ENCODE measurements around the gene P4HB. TPM values are rescaled to one million over a fixed set of nuclear protein-coding genes. Genes with fewer than 3 reads are reported as not detected.

P4HB gene
- polyA plus RNA-seq, 1 of the 3 experiments (the other 2 are of a cell fraction) = 165 TPM

DNA sequence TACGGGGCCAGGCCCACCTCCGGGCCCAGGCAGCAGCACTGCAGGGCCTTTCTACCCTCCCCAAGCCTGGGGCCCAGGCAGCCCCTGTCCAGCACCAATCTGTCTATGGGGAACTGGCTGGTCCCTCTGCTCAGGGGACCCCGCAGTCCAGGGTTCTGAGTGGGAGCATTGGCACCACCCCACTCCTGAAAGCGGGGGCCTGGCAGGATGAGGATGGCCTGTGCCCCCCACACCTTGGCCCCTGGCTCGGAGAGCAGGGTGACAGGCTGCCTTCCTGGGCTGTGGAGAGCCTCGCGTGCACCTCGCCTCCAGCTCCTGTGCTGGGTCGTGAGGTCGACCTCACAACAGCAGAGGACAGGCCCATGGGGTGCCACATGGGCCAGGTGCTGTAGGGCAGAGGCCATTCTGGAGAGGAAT, 43.1 kb upstream of the P4HB start:
- no peak overlapping the region for H3K9ac ChIP-seq
- no peak overlapping the region for H3K4me3 ChIP-seq (ENCODE audit: low read depth in 2 of 2, low read length in 1 of 2)
- H3K79me2 ChIP-seq (ENCODE audit: insufficient read depth) = no peaks in the 10 kb centered on the region
- no peak overlapping the region for H2AFZ ChIP-seq (ENCODE audit: low read depth)
- peaks cover 5% of the 10 kb centered on the region; the same call in 1 of the 2 replicates for H4K20me1 ChIP-seq (ENCODE audit: insufficient read depth)
- peaks cover 10 to 62% of the 10 kb centered on the region in 2 experiments for H3K36me3 ChIP-seq (replicated peaks in 1 of 2; ENCODE audit: control insufficient read depth in 1 of 2, insufficient read depth in 2 of 2, low read length in 1 of 2)
- CTCF ChIA-PET = interaction anchor here (0.6 to 2.3 kb wide), 3 partner anchors 11 to 56 kb away, joined by 3 to 8 read pairs (median 3); partner anchors contain the start of gene SIRT7
- POLR2A ChIA-PET = no interaction called here
- H3K4me2 ChIP-seq = no peak overlapping the region
- peaks cover 0 to 10% of the 10 kb centered on the region in 2 experiments; a peak in 1 of 4 replicates for H3K4me1 ChIP-seq (ENCODE audit: control insufficient read depth in 1 of 2, insufficient read depth in 2 of 2, low read depth in 1 of 2, low read length in 1 of 2)
- H3K9me2 ChIP-seq = no peaks in the 10 kb centered on the region
- TF ChIP-seq GABPA (IDR thresholded peaks at IDR 0.05; ENCODE audit: low read depth) (no peak), RXRA (IDR thresholded peaks at IDR 0.05; ENCODE audit: borderline replicate concordance, low read depth) (no peak), JUND (IDR thresholded peaks at IDR 0.05) (no peak), FOXM1 (IDR thresholded peaks at IDR 0.05; ENCODE audit: low read depth) (no peak), POLR2AphosphoS5 (IDR thresholded peaks at IDR 0.05; ENCODE audit: low read depth, low read length) (no peak)
- TF ChIP-seq, protein P1, sequence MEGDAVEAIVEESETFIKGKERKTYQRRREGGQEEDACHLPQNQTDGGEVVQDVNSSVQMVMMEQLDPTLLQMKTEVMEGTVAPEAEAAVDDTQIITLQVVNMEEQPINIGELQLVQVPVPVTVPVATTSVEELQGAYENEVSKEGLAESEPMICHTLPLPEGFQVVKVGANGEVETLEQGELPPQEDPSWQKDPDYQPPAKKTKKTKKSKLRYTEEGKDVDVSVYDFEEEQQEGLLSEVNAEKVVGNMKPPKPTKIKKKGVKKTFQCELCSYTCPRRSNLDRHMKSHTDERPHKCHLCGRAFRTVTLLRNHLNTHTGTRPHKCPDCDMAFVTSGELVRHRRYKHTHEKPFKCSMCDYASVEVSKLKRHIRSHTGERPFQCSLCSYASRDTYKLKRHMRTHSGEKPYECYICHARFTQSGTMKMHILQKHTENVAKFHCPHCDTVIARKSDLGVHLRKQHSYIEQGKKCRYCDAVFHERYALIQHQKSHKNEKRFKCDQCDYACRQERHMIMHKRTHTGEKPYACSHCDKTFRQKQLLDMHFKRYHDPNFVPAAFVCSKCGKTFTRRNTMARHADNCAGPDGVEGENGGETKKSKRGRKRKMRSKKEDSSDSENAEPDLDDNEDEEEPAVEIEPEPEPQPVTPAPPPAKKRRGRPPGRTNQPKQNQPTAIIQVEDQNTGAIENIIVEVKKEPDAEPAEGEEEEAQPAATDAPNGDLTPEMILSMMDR (IDR thresholded peaks at IDR 0.05) = no peak
- H3K27ac ChIP-seq (ENCODE audit: low read depth in 2 of 2, low read length in 1 of 2) = no peak overlapping the region
- no peaks in the 10 kb centered on the region for H3K9me3 ChIP-seq
- peaks cover 17% of the 10 kb centered on the region for H3F3A ChIP-seq (replicated peaks; ENCODE audit: insufficient read depth)
- no peaks in the 10 kb centered on the region for H3K27me3 ChIP-seq (ENCODE audit: insufficient read depth)
- no peak for DNase-seq
- 95% methylated on average over 7 of the region's 10 CpGs for WGBS (ENCODE audit: low lambda C conversion rate)

DNA sequence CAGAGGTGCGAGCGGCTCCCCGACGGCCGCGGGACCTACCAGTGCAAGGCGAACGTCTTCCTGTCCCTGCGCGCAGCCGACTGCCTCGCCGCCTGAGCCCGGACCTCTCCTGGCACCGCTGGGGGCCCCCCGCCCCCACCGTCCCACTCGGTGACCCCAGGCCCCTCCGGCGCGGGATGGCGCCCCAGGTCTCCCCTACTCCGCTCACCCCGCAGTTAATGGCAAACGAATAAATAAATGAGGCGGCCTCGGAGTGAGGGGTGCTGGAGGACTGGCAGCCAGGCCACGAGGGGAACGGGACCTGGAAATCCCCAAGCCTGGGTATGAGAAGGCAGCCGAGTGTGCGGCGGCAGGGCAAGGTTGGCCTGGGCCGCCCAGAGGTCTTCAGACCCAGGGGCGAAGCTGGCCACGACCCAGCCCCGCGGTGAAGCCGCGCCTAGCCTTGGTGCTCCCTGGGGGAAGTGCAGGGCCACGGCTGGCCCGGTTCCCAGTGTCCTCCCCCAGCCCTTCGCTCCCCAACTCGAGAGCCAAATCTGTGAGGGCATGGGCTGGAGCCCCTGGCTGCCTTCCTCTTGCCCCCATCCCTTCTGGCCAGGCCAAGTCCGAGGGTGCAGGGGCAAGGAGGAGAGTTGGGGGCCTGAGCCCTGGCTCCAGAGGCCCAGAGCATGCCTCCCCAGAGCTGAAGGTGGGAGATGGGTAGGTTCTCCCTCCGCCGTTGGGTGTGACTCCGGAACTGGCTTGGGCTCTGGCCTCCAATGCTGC, 42.5 kb upstream of the P4HB start:
- no peak overlapping the region for H3K9ac ChIP-seq
- H3K79me2 ChIP-seq (ENCODE audit: insufficient read depth) = no peaks in the 10 kb centered on the region
- 86% methylated on average over 36 of the region's 47 CpGs for WGBS (ENCODE audit: low lambda C conversion rate)
- TF ChIP-seq RCOR1 (IDR thresholded peaks at IDR 0.05; ENCODE audit: low read length) = no peak
- TF ChIP-seq, protein P1 (IDR thresholded peaks at IDR 0.05) = no peak
- no peak for TF ChIP-seq MXI1 (IDR thresholded peaks at IDR 0.05; ENCODE audit: low read depth, low read length)
- TF ChIP-seq NFIC (IDR thresholded peaks at IDR 0.05; ENCODE audit: borderline replicate concordance) = no peak
- TF ChIP-seq POLR2AphosphoS5 (IDR thresholded peaks at IDR 0.05; ENCODE audit: low read depth, low read length) = no peak
- TF ChIP-seq TCF12 (IDR thresholded peaks at IDR 0.05) = no peak
- TF ChIP-seq SMC3 (IDR thresholded peaks at IDR 0.05; ENCODE audit: low read depth, low read length) = no peak
- no peak for TF ChIP-seq FOSL2 (IDR thresholded peaks at IDR 0.05; ENCODE audit: borderline replicate concordance, low read depth)
- TF ChIP-seq, protein P2, sequence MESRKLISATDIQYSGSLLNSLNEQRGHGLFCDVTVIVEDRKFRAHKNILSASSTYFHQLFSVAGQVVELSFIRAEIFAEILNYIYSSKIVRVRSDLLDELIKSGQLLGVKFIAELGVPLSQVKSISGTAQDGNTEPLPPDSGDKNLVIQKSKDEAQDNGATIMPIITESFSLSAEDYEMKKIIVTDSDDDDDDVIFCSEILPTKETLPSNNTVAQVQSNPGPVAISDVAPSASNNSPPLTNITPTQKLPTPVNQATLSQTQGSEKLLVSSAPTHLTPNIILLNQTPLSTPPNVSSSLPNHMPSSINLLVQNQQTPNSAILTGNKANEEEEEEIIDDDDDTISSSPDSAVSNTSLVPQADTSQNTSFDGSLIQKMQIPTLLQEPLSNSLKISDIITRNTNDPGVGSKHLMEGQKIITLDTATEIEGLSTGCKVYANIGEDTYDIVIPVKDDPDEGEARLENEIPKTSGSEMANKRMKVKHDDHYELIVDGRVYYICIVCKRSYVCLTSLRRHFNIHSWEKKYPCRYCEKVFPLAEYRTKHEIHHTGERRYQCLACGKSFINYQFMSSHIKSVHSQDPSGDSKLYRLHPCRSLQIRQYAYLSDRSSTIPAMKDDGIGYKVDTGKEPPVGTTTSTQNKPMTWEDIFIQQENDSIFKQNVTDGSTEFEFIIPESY (IDR thresholded peaks at IDR 0.05; ENCODE audit: borderline replicate concordance, low read depth) = no peak
- TF ChIP-seq, protein P3, sequence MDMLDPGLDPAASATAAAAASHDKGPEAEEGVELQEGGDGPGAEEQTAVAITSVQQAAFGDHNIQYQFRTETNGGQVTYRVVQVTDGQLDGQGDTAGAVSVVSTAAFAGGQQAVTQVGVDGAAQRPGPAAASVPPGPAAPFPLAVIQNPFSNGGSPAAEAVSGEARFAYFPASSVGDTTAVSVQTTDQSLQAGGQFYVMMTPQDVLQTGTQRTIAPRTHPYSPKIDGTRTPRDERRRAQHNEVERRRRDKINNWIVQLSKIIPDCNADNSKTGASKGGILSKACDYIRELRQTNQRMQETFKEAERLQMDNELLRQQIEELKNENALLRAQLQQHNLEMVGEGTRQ (IDR thresholded peaks at IDR 0.05; ENCODE audit: borderline replicate concordance, low read depth, low read length) = no peak
- no peak for TF ChIP-seq RXRA (IDR thresholded peaks at IDR 0.05; ENCODE audit: borderline replicate concordance, low read depth)
- no peak for TF ChIP-seq GABPA (IDR thresholded peaks at IDR 0.05; ENCODE audit: low read depth)
- TF ChIP-seq MEF2A (IDR thresholded peaks at IDR 0.05; ENCODE audit: borderline replicate concordance, low read depth) = no peak
- no peak for TF ChIP-seq FOXM1 (IDR thresholded peaks at IDR 0.05; ENCODE audit: low read depth)
- TF ChIP-seq TAF1 (IDR thresholded peaks at IDR 0.05; ENCODE audit: borderline replicate concordance, low read depth, low read length) = no peak
- no peak for TF ChIP-seq RAD21 (IDR thresholded peaks at IDR 0.05; ENCODE audit: low read length)
- TF ChIP-seq EZH2phosphoT487 (IDR thresholded peaks at IDR 0.05; ENCODE audit: borderline replicate concordance, low read depth) = no peak
- DNase-seq = peak; percentile 51
- peaks cover 9 to 62% of the 10 kb centered on the region in 2 experiments for H3K36me3 ChIP-seq (replicated peaks in 1 of 2; ENCODE audit: control insufficient read depth in 1 of 2, insufficient read depth in 2 of 2, low read length in 1 of 2)
- H4K20me1 ChIP-seq (ENCODE audit: insufficient read depth) = peaks cover 8% of the 10 kb centered on the region; the same call in 1 of the 2 replicates
- no peak overlapping the region for H3K27ac ChIP-seq (ENCODE audit: low read depth in 2 of 2, low read length in 1 of 2)
- H3K9me2 ChIP-seq = no peaks in the 10 kb centered on the region
- CTCF ChIA-PET = interaction anchor here (0.6 to 2.3 kb wide), 4 partner anchors 10 to 57 kb away, joined by 3 to 9 read pairs (median 6); partner anchors contain the start of gene SIRT7
- no peaks in the 10 kb centered on the region for H3K27me3 ChIP-seq (ENCODE audit: insufficient read depth)
- POLR2A ChIA-PET = interaction anchor here (1.2 kb wide), 1 partner anchor 23 kb away, joined by 4 read pairs; no protein-coding TSS in a partner anchor
- no peak overlapping the region for H3K4me3 ChIP-seq (ENCODE audit: low read depth in 2 of 2, low read length in 1 of 2)
- H3K4me2 ChIP-seq = 0 out of 2 replicates have a peak overlapping the region, but pooled peaks have one; percentile 57
- peaks cover 3 to 10% of the 10 kb centered on the region in 2 experiments; a peak in 1 of 4 replicates for H3K4me1 ChIP-seq (ENCODE audit: control insufficient read depth in 1 of 2, insufficient read depth in 2 of 2, low read depth in 1 of 2, low read length in 1 of 2)
- H3F3A ChIP-seq (replicated peaks; ENCODE audit: insufficient read depth) = peaks cover 23% of the 10 kb centered on the region
- no peaks in the 10 kb centered on the region for H3K9me3 ChIP-seq
- H2AFZ ChIP-seq (ENCODE audit: low read depth) = no peak overlapping the region

Data from SK-N-SH (cell line).